ENCODE measurements around the gene CCDC91.

GRCh38 chr12:28296287-28296686 is 106.0 kb downstream of the CCDC91 start:
- TF ChIP-seq FOXK2 (IDR thresholded peaks at IDR 0.05) (no peak), ELF4 (IDR thresholded peaks at IDR 0.05) (no peak), TARDBP (IDR thresholded peaks at IDR 0.05) (no peak)
